ENCODE data around the gene LARGE1.

Gene LARGE1

GRCh38 chr22:33920197-33920540 lies at the start of gene LARGE1:
TSS of gene LARGE1 (minus strand) at chr22:33920476.
- DNase-seq = peak; percentile 62

DNA sequence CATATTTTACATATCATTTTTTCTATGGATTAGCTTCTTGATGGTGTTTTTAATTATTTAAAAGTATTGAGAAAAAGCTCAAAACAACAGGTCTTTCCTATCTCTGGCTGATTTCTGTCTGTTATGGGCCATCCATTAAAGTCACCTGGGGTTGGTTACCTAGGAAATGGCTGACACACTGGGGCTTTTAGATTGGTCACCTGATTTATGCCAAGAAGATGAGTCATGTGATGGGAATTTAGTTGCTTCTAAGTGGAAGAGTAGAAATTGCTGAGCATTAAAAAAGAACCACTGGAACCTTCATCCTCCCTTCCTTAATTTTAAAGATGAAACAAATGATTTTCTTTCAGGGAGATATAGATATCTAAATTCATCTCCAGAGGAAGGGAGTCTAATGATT lies 48.8 kb upstream of the LARGE1 start:
- no peak for DNase-seq

GRCh38 chr22:33964121-33964520 lies 43.8 kb upstream of the LARGE1 start:
- DNase-seq = no peak

- no peak for DNase-seq
Measured at GRCh38 chr22:33962409-33962808, 42.1 kb upstream of the LARGE1 start.

- DNase-seq = no peak
Measured at GRCh38 chr22:33958741-33959140, 38.5 kb upstream of the LARGE1 start.

- no peak for DNase-seq
Measured at GRCh38 chr22:33957086-33957485, 36.8 kb upstream of the LARGE1 start.

GRCh38 chr22:33952776-33953175 lies 32.5 kb upstream of the LARGE1 start:
- DNase-seq = no peak

- no peak for DNase-seq
Measured at GRCh38 chr22:33940741-33941140, 20.5 kb upstream of the LARGE1 start.

GRCh38 chr22:33932997-33933396 lies 12.7 kb upstream of the LARGE1 start:
- DNase-seq = no peak

- no peak for DNase-seq
Measured at GRCh38 chr22:33931406-33931805, 11.1 kb upstream of the LARGE1 start.

- no peak for DNase-seq
Measured at GRCh38 chr22:33927752-33928151, 7.5 kb upstream of the LARGE1 start.

DNA sequence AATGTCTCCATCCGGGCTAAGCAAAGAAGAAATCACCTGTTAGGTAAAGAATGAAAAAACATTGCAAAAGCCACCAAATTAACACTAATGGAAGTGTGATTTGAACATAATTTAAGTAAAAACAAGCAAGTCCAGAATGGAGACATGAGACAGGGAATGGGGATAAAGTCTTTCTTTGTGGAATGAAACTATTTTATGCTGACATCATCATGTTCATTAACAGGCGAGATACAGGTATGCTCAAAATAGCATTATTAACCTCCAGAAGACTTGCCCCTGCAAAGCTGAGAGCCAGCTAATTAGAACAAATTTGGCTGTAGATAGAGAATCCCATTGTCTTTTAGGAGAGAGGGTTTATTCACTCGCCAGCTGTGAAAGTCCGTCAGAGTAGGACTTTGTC lies 4.9 kb upstream of the LARGE1 start:
- DNase-seq = no peak

DNA sequence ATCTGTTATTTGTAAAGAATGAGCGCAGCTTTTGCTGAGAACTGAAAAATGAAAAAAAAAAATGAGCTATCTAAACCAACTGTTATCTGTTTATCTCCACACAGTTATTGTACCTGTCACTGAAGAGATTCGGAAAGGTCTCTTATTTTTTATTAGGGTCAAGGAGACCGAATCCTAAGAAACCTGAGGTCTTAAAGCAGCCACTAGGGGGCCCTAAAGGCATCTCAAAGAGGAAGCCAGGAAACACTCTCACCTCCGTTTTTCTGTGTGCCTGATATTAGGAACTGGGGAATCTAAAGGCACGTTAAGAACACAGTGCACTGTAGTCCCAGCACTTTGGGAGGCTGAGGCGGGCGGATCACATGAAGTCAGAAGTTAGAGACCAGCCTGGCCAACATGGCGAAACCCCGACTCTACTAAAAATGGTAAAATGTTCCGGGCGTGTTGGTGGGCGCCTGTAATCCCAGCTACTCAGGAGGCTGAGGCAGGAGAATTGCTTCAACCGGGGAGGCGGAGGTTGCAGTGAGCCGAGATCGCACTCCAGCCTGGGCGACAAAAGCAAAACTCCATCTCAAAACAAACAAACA lies 3.5 kb upstream of the LARGE1 start:
- DNase-seq = no peak

- DNase-seq = no peak
Measured at GRCh38 chr22:33923033-33923432, 2.8 kb upstream of the LARGE1 start.

GRCh38 chr22:33922349-33922681 lies 2.0 kb upstream of the LARGE1 start:
- peak; percentile 63 for DNase-seq

- DNase-seq = peak; percentile 68
Measured at GRCh38 chr22:33921525-33922348, 1.5 kb upstream of the LARGE1 start.

GRCh38 chr22:33920927-33921524 lies 750 bp upstream of the LARGE1 start:
- peak; percentile 94 for DNase-seq

- DNase-seq = peak; percentile 65
Measured at GRCh38 chr22:33919391-33920196, 682 bp downstream of the LARGE1 start.

DNA sequence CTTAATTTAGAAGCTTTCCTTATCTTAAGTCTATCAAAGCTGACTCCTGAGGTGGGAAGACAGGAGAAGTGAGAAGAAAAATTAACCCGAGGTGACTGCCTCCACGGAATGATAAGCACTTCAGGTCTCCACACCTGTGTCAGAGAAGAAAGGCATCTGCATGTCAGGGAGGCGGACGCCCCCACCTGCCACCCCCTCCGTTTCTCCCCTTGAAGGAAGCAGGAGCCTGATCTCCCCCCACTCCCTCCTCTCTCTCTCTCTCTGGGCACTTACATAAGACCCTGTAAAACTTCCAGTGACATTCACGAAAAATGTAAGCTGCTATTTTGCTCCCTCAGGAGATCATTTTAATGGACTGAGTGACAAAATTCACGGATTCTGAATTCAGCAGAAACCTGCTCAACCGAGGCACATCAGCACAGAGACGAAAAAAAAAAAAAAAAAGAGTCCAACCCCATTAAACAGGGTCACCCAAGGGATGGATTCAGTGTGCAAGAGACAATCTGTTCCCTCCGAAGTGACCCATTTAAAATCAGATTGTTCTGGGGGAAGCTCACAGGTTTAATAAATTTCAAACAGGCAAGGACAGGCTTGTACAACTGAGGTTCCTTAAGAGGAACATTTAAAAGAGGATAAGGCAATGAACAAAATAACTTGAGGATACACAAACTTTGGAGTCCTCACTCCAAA lies 1.5 kb downstream of the LARGE1 start:
- DNase-seq = no peak

GRCh38 chr22:33917744-33918406 lies 2.4 kb downstream of the LARGE1 start:
- no peak for DNase-seq

GRCh38 chr22:33914699-33915098 lies 5.6 kb downstream of the LARGE1 start:
- DNase-seq = no peak

DNA sequence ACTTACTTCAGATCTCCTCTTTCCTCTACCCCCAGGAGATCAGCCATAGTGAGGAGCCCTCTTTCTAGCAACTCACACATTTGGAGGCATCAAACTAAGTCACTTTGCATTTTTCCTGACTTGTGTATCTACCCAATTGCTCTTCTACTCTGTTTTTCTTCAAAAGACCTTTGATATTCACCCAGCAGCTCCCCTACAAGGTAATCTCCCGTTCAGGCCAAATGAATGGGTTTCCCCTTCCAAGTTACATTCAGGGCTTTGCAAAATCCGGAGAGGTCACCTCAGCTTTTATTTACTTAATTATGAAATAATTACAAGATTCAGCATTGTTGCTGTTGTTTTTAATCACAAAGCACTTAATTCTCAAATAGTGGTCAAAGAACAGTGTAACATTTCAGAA lies 6.1 kb downstream of the LARGE1 start:
- DNase-seq = no peak

Data from activated effector memory CD4-positive, alpha-beta T cell treated with anti-CD3 and anti-CD28 coated beads, Interleukin-2, amount 50 U/mL, for 16 hours (primary cell).